Ishikawa (cell line): ENCODE results near the gene MED15.

Experiments used
- EP300 ChIP-seq: IDR thresholded peaks from 2 replicates; pipeline ENCODE4 v1.6.1; 2012; ENCODE audit warnings: borderline replicate concordance
- RAD21 ChIP-seq: IDR thresholded peaks from 2 replicates; pipeline ENCODE4 v1.6.1; 2012; ENCODE audit warnings: low read depth
- YY1 ChIP-seq: IDR thresholded peaks from 2 replicates; pipeline ENCODE4 v1.6.1; 2012; ENCODE audit warnings: low read depth
- TF ChIP-seq, protein P1 (sequence below): IDR thresholded peaks from 2 replicates; pipeline ENCODE4 v1.6.1; 2012

DNA sequence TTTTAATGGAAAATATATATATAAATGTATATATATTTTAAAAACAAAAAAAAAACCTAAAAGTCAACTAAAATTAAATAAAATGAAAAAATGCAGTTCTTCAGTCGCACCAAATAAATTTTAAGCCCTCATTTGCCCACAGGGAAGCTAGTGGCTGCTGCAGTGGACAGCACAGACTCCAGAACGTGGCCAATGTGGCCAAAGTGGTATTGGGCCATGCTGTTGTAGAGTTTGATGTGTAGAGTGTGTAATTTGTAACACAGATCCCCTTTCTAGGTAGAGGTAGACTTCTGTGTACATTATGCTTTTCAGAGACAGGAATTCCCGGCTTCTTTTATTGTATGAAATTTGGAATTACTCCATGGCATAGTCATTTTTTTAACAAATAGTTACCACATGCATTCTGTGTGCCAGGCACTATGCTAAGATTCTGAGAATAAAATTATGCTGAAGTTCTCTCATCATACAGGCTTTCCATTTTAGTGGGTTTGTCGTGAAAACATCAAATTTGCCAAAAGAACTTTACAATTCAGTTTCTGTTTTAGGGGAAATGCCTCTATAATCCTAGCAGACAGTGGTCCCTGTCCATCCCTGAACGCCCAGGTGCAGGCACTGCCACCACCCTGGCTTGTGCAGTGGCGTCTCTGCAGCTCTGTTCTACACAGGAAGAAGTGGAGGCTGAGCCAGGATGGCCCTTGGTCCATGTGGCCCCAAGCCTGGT lies 68.5 kb downstream of the MED15 start:
- TF ChIP-seq YY1 (no peak), RAD21 (no peak), EP300 (no peak)
- TF ChIP-seq, protein P1, sequence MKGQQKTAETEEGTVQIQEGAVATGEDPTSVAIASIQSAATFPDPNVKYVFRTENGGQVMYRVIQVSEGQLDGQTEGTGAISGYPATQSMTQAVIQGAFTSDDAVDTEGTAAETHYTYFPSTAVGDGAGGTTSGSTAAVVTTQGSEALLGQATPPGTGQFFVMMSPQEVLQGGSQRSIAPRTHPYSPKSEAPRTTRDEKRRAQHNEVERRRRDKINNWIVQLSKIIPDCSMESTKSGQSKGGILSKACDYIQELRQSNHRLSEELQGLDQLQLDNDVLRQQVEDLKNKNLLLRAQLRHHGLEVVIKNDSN = no peak
